ENCODE data around the gene SFT2D1.

Gene SFT2D1

DNA sequence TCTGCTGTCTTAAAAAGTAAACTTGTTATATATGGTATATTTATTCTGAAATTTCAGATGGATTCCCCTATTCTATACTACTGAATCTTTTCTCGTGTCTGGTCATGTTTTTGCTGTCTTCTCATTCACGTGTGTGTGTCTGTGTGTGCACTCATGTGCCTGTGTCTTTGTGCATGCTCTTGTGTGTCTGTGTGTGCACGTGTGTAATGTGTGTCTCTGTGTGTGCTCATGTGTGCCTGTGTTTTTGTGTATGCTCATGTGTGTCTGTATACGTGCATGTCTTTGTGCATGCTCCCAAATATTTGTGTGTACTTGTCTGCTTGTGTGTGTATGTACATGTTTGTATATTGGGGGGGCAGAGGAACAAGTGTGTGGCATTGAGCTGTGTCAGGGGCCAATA, 68.2 kb downstream of the SFT2D1 start:
- DNase-seq = no peak

GRCh38 chr6:166271376-166271765, 71.0 kb downstream of the SFT2D1 start:
- no peak for DNase-seq

DNA sequence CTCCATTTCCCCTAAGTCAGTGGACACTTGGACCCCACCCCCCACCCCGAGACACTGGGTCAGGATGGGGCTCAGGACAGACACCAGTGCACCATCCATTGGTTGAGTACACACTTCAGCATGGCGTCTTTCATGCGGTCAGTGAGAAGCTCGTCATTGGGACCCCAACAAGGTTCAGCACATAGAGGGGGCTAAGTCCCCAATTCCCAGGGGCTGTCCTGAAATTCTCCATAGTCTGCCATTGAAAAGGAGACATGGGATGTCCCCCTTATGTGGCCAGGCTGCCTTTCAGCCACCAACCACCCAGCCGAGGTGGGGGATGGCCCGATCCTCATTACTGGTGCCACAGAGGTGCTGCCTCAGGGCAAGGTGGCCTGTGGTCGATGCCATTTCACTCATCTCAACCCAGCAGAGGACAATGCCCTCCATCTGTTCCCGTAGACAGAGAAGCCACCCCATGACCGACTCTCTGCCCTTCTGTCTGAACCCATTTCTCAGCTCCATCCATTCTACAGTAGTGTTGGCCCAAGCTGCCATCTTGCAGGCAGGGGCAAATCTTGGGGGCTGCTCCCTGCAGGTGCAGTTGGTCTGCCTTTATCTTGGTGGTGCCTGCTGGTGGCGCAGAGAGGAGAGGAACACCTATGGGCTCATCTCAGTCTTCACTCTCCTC, 71.5 kb downstream of the SFT2D1 start:
- no peak for DNase-seq
